GM12873 (cell line): ENCODE results near the gene KCNS1.

ENCODE experiments used
- CTCF ChIP-seq: IDR thresholded peaks from 2 replicates; pipeline ENCODE4 v1.5.1; 2012; ENCODE audit warnings: low read depth, mild to moderate bottlenecking, moderate library complexity, low read length, control low read depth; ENCODE audit not compliant: insufficient read depth; ENCODE audit errors: missing control alignments

KCNS1 gene

GRCh38 chr20:45121388-45121787 is 20.5 kb upstream of the KCNS1 start:
- TF ChIP-seq CTCF, result no peak

GRCh38 chr20:45119556-45120266 is 18.8 kb upstream of the KCNS1 start:
- TF ChIP-seq CTCF, result no peak

- no peak for TF ChIP-seq CTCF
These were observed 17.1 kb upstream of the KCNS1 start for GRCh38 chr20:45118028-45118427.

GRCh38 chr20:45117581-45117980 is 16.7 kb upstream of the KCNS1 start:
- TF ChIP-seq CTCF, result no peak

- TF ChIP-seq CTCF, result no peak
These were observed 14.9 kb upstream of the KCNS1 start for GRCh38 chr20:45115829-45116228.

GRCh38 chr20:45115386-45115774 is 14.5 kb upstream of the KCNS1 start:
- TF ChIP-seq CTCF, result no peak

- TF ChIP-seq CTCF, result no peak
These were observed 13.8 kb upstream of the KCNS1 start, which contains the start of gene WFDC5 for GRCh38 chr20:45114465-45115385. Gene WFDC5 (minus strand): TSS chr20:45115174. CDS start chr20:45115083, 91 bp downstream.
